Heart left ventricle (tissue), 13 donors: ENCODE data around the gene CHST9.

Experiments used
- CTCF ChIP-seq, 12 donors: fragments of 200-600 bp; sonication (generic) in 4 of 12; IDR thresholded peaks; one replicate each; pipeline versions ENCODE4 v1.5.0 to v1.8.0; 2018 to 2022; ENCODE audit warnings: antibody characterized with exemption in 12 of 12, mild to moderate bottlenecking in 5 of 12
- POLR2A ChIP-seq, 2 donors: fragments of 450-650 bp; IDR thresholded peaks; one replicate each; pipeline ENCODE4 v1.6.1; 2017; ENCODE audit warnings: antibody characterized with exemption in 2 of 2, mild to moderate bottlenecking in 2 of 2, moderate library complexity in 2 of 2
- donor health status: ischemic (EF 13 %, LVEDD 7.1; RV severe dilation, severe dysfunction).
- donor health status: DM: no; HTN: yes; CAD: no.
- donor health status: DM: no; HTN: no; CAD: no.
- donor health status: ischemic (EF 25% LVEDD 6.9; RV normal size, moderate dysfunction).
- donor health status: ischemic (EF 25% LVEDD 5.7; RV mildly dilated, moderate dysfunction).
- donor health status: ischemic (EF 35%, LVEDD 5.7; RV mildly dilated, moderate dysfunction).
- donor health status: nonischemic (EF 11% LVEDD 7.7; RV severe dilation, severe dysfunction).
- donor health status: DM: yes; HTN: yes; CAD: no.
- donor health status: PGD.
- donor health status: ischemic (EF 29% LVEDD 5.4; RV normal size, mild dysfunction).
- donor health status: nonischemic (EF 23%, LVEDD 6.1; RV moderate dilation, normal function).

- TF ChIP-seq CTCF (IDR thresholded peaks at IDR 0.05) (no peak), POLR2A (IDR thresholded peaks at IDR 0.05) (no peak)
These were observed 41.4 kb downstream of the CHST9 start for GRCh38 chr18:27143580-27144287.
